Stimulated activated CD8-positive, alpha-beta memory T cell treated with anti-CD3 and anti-CD28 coated beads, Interleukin-4, amount 100 ng/mL, for 48 hours (primary cell): Measurements from ENCODE around the gene PLA2R1.
"Not testable (repeated sequence)": the region's sequence is repeated elsewhere in the genome, so short reads cannot be mapped to it uniquely, and the experiment has no call there.

ENCODE experiments used
- DNase-seq: peaks from one replicate; pipeline ENCODE4 v3.0.0-alpha.2; 2020

Gene PLA2R1

DNA sequence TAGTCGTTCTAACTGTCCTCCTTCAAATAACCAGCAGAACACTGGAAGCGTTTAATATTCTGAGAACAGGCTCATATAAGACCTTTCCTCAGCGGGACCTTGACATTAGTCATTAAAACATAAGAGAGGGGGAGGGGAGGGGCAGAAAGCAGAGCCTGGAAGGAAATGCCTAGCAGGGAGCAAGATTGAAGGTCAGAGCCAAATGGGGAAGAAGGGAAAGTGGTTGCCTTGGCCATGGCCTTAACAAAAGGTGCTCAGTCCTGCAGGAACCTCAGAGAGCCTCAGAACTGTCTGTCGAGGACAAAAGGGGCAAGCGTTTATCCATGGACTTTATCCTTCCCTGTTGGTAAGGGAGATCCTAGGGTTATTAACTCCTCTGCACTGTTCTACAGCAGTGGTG lies 856 bp upstream of the PLA2R1 start:
- no peak for DNase-seq

DNA sequence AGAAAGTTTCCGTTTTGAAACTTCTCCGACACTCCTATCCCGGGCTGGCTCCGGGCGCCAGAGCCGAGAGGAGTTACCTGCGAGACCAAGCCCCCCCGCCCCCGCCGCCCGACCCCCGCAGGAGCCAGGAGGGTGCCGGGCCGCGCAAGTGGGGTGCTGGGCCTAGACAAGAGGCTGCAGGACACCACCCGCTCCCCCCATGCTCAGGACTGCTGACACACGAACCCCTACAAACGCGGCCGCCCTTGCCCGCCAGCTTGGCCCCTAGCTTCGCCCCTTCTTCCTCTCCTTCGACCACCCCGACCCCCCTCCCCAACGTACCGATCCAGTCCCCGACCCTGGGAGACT lies 497 bp downstream of the PLA2R1 start:
- no peak for DNase-seq

- no peak for DNase-seq
Measured at GRCh38 chr2:160061533-160061932, 882 bp downstream of the PLA2R1 start.

- no peak for DNase-seq
Measured at GRCh38 chr2:160060297-160060696, 2.1 kb downstream of the PLA2R1 start.

GRCh38 chr2:160057356-160057755 lies 5.1 kb downstream of the PLA2R1 start:
- no peak for DNase-seq

DNA sequence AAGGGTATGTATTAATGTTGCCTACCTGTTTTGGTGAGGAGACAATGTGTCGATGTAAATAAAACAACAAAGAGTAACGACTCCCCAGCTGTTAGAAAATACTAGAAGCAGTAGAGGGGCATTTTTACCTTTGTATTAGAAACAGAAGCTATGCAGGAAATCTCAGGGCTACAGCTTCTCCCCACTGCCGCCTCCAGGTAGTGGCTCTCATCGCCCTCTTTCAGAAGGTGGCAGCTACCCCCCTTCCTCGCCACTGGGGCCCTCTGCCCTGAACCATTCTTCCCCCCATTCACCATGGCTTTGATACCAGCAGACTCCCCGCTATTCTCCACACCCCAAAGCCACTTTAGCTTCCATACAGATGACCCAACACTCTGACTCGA lies 6.7 kb downstream of the PLA2R1 start:
- DNase-seq: no peak

GRCh38 chr2:160054984-160055725 lies 7.3 kb downstream of the PLA2R1 start:
- no peak for DNase-seq

- DNase-seq: no peak
Measured at GRCh38 chr2:160053946-160054345, 8.5 kb downstream of the PLA2R1 start.

DNA sequence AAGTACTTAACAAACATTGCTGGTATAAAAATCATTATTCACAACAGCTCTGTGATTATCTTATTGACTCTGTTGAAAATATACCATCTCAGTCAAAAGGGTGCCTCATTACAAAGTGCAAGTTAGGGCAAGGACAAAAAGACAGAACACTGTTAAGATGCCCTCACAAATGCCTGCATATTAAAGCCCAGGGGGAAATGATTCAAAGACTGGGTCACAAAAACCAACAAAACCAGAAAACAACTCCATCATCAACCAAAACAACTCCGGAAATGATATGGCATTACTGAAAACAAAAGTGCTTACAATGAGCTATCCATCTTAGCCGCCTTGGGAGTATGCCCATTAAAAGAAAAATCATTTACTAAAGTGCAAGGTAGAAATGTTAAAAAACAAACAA lies 9.9 kb downstream of the PLA2R1 start:
- no peak for DNase-seq

- no peak for DNase-seq
Measured at GRCh38 chr2:160051371-160051800, 11.0 kb downstream of the PLA2R1 start.

GRCh38 chr2:160050147-160050546 lies 12.3 kb downstream of the PLA2R1 start:
- DNase-seq: no peak

GRCh38 chr2:160045703-160046210 lies 16.7 kb downstream of the PLA2R1 start:
- no peak for DNase-seq

GRCh38 chr2:160044728-160045127 lies 17.7 kb downstream of the PLA2R1 start:
- DNase-seq: no peak

GRCh38 chr2:160043265-160043664 lies 19.1 kb downstream of the PLA2R1 start:
- DNase-seq: no peak

GRCh38 chr2:160042054-160042453 lies 20.4 kb downstream of the PLA2R1 start:
- peak; percentile 53 for DNase-seq

GRCh38 chr2:160041091-160041490 lies 21.3 kb downstream of the PLA2R1 start:
- no peak for DNase-seq

- no peak for DNase-seq
Measured at GRCh38 chr2:160039166-160039903, 23.1 kb downstream of the PLA2R1 start.

- DNase-seq: not testable (repeated sequence)
Measured at GRCh38 chr2:160038662-160039061, 23.8 kb downstream of the PLA2R1 start.

DNA sequence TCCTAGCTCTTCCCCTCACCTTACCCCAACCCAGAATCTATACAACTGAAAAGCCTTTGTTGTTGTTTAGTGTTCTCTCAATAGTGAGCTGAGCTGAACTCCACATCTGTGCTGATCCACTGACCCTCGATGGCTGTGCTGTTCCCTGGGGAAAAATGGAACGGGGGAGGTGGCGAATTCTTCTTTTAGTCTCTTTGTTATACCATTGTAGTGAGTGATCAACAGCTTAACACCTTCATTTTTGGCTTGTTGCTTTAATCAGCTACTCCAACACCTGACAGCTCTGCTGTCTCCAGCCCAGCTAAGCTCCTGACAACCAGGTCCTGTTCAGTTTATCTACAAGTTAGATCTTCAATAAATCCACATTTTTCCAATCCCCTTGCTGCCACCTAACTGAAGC lies 25.7 kb downstream of the PLA2R1 start:
- DNase-seq: no peak

DNA sequence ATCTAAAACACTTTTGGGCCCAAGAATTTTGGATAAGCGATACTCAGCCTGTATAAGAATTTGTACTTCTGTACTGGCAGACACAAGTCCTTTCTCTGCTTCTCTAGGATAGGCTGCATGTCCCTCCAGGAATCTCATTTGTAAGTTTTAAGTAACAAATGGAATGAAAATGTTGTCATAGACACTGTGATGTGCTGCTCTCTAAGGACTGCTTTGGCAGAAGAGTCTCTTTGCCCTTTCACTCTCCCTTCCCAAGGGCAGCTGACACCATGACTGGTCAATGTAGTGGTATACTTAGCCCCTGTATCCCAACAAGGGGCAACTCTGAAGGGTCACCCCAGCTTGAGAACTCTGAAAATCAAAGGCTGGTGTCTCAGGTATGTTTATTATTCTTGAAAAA lies 27.3 kb downstream of the PLA2R1 start:
- no peak for DNase-seq

GRCh38 chr2:160034396-160034795 lies 28.0 kb downstream of the PLA2R1 start:
- DNase-seq: no peak

GRCh38 chr2:160033732-160034392 lies 28.6 kb downstream of the PLA2R1 start:
- DNase-seq: no peak

DNA sequence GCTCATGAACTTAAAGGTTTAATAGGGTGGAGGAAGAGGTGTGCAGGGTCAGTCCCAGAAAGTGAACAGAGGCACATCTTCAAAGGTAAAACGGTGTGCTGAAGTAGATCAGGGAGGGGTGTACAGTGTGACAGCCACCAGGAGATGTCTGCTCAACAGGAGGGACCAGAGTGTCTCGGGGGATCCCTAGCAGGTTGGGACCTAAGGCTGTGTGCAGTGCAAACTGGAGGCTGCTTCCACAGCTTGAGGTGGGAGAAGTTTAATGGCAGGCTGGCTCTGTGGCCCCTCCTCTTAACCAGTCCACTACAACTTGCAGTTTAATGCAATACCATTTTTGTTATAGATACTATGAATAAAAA lies 33.2 kb downstream of the PLA2R1 start:
- DNase-seq: no peak
